Lower leg skin (tissue), 3 donors: ENCODE measurements around the gene P4HA1.

Experiments
- POLR2A ChIP-seq, 2 donors: fragments of 450-650 bp; IDR thresholded peaks; one replicate each; pipeline ENCODE4 v1.6.1; 2016 to 2017; ENCODE audit warnings: antibody characterized with exemption in 2 of 2, mild to moderate bottlenecking in 1 of 2, moderate library complexity in 1 of 2
- TF ChIP-seq, protein P1 (sequence below), 3 donors: fragments of 450-650 bp; IDR thresholded peaks; one replicate each; pipeline ENCODE4 v1.5.1; 2016; ENCODE audit warnings: antibody characterized with exemption in 3 of 3, mild to moderate bottlenecking in 3 of 3, moderate library complexity in 2 of 3

DNA sequence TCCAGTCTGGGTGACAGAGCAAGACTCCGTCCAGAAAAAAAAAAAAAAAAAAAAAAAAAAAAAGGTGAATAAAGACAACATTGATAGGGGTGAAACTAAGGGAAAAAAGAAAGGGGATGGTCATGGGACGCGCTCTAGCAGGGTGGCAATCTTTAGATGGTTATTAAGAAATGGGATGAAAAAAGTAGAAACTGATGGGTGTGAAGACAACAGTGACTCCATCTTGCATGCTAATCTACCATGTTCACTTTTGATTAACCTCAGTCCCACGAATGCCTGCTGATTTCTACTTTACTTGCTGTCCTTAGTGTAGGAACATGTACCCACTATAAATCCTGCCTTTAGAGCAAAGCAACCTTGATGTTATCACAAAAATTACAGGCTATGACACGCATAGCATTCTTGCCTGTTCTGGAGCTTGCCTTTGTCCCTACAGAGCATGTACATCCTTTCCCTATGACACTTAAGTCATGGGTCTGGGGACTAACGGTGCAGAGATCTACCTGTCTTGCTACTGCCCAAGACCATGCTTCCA, 38.5 kb downstream of the P4HA1 start:
- TF ChIP-seq, protein P1, sequence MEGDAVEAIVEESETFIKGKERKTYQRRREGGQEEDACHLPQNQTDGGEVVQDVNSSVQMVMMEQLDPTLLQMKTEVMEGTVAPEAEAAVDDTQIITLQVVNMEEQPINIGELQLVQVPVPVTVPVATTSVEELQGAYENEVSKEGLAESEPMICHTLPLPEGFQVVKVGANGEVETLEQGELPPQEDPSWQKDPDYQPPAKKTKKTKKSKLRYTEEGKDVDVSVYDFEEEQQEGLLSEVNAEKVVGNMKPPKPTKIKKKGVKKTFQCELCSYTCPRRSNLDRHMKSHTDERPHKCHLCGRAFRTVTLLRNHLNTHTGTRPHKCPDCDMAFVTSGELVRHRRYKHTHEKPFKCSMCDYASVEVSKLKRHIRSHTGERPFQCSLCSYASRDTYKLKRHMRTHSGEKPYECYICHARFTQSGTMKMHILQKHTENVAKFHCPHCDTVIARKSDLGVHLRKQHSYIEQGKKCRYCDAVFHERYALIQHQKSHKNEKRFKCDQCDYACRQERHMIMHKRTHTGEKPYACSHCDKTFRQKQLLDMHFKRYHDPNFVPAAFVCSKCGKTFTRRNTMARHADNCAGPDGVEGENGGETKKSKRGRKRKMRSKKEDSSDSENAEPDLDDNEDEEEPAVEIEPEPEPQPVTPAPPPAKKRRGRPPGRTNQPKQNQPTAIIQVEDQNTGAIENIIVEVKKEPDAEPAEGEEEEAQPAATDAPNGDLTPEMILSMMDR (IDR thresholded peaks at IDR 0.05), result no peak
- TF ChIP-seq POLR2A (IDR thresholded peaks at IDR 0.05), result no peak
